Activated CD4-positive, CD25-positive, alpha-beta regulatory T cell treated with anti-CD3 and anti-CD28 coated beads, Interleukin-2, amount 50 U/mL, for 24 hours (primary cell): ENCODE measurements around the gene ZNF341.
"Not testable (repeated sequence)": the region's sequence is repeated elsewhere in the genome, so short reads cannot be mapped to it uniquely, and the experiment has no call there.

Source experiments
- ATAC-seq, 2 donors: fragments of 150-1000 bp; cut with Tn5 transposase; one replicate each; pipeline ENCODE4 v1.10.0; 2021; ENCODE audit warnings: mild to moderate bottlenecking in 1 of 2, moderate library complexity in 1 of 2

The ZNF341 gene

GRCh38 chr20:33771938-33772337 is 40.1 kb downstream of the ZNF341 start:
- ATAC-seq, result no peak

GRCh38 chr20:33772439-33772838 is 40.6 kb downstream of the ZNF341 start:
- no peak for ATAC-seq

GRCh38 chr20:33773412-33774089 is 41.8 kb downstream of the ZNF341 start:
- peak; percentile 81 to 91 for ATAC-seq

- no peak for ATAC-seq
These were observed 46.0 kb downstream of the ZNF341 start for GRCh38 chr20:33777816-33778215.

GRCh38 chr20:33781133-33781532 is 49.3 kb downstream of the ZNF341 start:
- ATAC-seq, result no peak

GRCh38 chr20:33781945-33782344 is 50.1 kb downstream of the ZNF341 start:
- ATAC-seq, result no peak

DNA sequence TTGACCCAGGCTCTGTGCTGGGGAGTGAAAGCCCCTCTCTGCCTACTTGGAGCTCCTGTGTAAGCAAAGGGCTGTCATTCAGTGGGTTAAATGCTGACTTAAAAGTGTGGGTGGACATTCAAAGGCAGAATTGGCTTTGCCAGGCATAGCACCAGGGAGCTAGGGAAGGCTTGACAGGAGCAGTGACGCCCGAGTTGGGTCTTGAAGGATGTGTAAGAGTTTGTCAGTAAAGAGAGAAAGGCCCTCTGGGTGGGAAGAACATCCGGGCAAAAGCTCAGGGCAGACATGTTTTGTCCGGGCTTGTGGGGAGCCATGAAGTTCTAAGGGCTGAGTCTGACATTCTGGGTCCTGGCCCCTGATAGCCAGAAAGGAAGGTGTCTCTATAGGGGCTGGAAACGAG is 51.5 kb downstream of the ZNF341 start:
- no peak for ATAC-seq

DNA sequence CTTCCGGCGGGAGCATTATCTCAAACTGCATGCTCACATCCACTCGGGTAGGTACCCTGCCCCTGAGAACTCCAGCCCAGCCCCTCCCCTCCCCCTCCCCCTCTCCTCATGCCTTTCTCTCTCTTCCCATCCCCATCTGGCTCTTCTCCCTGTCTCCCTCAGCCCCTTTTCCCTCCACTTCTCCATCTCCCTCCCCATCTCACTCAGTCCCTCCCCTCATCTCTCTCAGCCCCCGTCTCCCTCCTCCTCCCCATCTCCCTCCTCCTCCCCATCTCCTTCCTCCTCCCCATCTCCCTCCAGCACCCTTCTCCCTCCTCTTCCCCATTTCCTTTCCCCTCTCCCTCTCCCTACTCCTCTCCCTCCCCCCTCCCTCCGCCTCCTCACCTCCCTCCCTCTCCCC is 52.0 kb downstream of the ZNF341 start:
- ATAC-seq, result no peak

GRCh38 chr20:33784225-33784624 is 52.4 kb downstream of the ZNF341 start:
- no peak for ATAC-seq

GRCh38 chr20:33785503-33785902 is 53.7 kb downstream of the ZNF341 start:
- no peak for ATAC-seq

DNA sequence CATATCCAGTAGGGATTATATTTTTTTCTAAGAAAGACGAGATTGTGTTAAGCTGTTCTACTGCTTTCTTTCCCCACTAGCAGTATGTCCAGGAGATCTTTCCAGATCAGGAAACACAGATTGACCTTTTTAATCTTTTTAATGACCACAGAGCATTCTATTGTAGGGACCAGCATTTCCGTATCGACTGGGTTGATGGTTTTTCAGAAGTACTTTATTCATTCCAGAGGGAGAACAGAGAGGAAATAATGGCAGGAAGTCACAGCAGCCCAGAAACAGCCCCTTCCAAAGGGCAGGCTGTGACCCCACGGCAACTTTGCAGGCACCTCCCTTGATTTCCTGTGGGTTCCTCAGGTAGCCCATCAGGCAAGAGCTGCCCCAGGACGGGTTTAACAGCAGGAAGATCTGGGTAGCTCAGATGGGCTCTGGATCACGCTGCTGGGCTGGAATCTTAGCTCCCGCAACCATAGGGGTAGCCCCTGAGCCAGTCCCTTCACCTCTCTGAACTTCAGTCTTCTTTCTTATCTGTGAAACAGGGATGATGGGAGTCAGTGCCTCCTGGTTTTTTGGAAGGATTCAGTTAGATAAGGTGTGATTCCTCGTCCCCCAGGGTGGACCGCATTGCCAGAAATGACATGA is 55.6 kb downstream of the ZNF341 start:
- no peak for ATAC-seq

DNA sequence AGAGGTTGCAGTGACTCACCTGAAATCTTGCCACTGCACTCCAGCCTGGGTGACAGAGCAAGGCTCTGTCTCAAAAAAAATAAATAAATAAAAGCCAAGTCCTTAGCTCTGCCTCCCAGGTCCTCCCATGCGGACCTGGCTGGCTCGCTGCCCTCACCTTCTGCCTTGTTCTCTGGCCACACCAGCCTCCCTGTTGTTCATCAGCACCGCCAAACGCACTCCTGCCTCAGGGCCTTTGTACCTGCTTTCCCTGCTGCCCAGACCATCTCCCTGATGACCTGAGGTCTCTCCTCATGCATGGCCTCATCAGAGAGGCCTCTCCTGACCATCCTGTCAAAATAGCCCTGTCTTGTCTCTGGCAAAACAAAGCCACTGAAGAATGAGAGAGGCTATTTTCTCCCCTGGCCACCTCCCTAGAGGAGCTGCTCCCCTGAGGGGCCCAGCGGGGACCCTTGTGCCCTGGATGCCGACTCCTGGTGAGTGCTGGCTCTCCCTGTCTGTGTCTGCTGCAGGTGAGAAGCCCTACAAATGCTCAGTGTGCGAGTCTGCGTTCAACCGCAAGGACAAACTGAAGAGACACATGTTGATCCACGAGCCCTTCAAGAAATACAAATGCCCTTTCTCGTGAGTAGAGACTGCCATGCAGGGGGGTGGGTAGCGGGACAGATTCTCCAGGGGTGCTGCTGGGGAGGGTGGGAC is 56.7 kb downstream of the ZNF341 start:
- ATAC-seq, result no peak

GRCh38 chr20:33789109-33789857 is 57.5 kb downstream of the ZNF341 start:
- no peak for ATAC-seq

GRCh38 chr20:33789858-33790182 is 58.0 kb downstream of the ZNF341 start:
- ATAC-seq, result no peak

DNA sequence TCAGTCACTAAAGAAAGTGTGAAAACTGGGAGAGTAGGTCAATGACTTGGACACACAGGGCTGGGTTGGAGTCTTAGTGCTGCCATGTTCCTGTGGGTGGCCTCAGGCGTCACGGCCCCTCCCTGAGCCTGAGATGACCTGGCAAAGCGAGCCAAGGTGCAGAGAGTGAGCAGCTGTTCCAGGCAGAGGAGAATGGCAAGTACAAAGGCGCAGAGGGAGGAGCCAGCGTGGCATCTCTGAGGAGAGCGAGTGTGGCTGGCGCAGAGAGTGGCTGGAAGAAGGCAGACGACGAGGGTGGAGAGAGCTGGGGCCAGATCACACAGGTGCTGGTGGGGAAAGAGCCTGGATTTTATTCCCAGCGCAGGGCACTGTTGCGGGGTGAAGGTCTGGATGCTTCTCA is 58.8 kb downstream of the ZNF341 start:
- no peak for ATAC-seq

DNA sequence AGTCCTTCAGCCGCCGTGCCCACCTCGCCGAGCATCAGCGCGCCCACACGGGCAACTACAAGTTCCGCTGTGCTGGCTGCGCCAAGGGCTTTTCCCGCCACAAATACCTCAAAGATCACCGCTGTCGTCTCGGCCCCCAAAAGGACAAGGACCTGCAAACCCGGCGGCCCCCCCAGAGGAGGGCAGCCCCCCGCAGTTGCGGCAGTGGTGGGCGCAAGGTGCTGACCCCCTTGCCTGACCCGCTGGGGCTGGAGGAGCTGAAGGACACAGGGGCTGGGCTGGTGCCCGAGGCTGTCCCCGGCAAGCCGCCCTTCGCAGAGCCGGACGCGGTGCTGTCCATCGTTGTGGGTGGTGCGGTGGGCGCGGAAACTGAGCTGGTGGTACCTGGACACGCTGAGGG is 59.2 kb downstream of the ZNF341 start:
- ATAC-seq, result no peak

GRCh38 chr20:33791540-33791939 is 59.7 kb downstream of the ZNF341 start:
- ATAC-seq, result no peak

- ATAC-seq, result peak in 1 of 2 donors; percentile 43
These were observed 60.3 kb downstream of the ZNF341 start for GRCh38 chr20:33791959-33792597.

- not testable (repeated sequence) for ATAC-seq
These were observed 60.8 kb downstream of the ZNF341 start for GRCh38 chr20:33792598-33792989.

DNA sequence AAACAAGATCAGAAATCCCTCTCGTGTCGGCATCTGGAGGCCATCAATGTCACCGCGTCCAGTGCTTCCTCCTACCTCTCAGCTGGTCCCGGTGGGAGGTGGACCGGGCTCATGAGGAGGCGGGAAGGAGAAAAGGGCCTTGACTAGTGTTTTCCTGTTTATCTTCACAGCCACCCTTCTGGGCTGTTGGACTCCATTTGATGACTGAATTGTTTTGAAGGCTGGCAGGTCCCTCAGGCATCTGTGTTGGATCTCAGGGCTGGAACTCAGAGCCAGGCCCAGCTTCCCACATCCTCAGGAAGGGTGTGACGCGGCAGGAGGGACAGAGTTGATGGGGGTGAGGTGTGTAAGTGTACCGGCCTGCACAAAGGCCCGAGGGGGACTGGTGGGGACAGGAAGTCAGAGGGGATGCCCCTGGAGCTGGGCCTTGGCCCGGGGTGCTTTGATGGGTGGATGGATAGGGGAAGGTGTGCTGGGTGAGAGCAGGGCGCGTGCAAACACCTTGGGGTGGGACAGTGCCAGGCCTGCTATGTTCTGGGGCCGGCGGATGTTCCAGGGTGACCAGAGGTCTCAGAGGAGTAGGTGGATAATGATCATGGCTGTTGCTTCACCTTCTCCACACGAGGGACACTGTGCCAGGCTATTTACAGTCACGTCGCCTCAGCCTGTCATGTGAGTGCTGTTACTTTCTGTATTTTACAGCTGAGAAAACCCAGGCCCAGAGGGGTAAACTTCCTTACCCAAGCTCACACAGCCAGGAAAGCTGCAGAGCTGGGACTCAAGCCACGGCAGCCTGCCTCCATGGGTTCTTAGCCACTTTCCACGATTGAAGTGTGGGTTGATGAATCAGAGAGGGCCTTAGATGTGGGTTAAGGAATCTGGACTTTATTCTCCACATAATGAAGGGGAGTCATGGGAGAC is 61.5 kb downstream of the ZNF341 start:
- ATAC-seq, result no peak

DNA sequence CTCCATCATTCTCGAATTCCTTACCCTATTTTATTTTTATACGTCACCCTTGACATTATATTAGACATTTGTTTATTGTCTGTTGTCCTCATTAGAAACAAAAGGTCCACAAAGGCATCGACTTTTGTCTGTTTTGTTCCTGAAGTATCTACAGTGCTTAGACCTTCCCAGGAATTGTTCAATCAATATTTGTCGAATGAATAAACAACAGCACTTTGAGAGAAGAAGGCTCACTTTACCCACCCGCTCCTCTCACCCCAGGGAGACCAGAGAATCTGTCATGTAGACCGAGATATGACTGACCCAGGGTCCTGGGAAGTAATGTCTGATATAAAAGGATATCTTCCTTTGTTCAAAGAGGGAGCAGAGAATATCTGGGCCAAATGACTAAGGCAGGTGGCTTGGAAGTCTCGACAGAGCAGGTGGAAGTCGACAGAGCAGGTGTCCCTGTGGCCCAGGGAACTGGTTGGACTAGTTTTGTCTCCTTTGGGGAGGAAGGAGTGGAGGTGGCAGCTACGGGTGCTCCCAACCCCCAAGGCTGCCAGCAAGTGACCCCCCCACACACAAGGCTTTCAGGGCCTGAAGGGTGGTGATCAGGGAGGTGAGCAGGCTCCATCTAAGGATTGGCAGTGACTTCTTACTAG is 64.6 kb downstream of the ZNF341 start:
- ATAC-seq, result no peak
